HG03066 (cell line): ENCODE measurements around the gene ANKRD29.
A peak's percentile ranks its signal among the peaks of the same experiment; 100 is the strongest.
"Not testable (repeated sequence)": the region's sequence is repeated elsewhere in the genome, so short reads cannot be mapped to it uniquely, and the experiment has no call there.

Source experiments
- ATAC-seq: cut with Tn5 transposase; IDR thresholded peaks from one replicate; pipeline ENCODE4 v1.9.1; 2021; ENCODE audit warnings: low read depth; ENCODE audit not compliant: unreplicated experiment

The ANKRD29 gene

DNA sequence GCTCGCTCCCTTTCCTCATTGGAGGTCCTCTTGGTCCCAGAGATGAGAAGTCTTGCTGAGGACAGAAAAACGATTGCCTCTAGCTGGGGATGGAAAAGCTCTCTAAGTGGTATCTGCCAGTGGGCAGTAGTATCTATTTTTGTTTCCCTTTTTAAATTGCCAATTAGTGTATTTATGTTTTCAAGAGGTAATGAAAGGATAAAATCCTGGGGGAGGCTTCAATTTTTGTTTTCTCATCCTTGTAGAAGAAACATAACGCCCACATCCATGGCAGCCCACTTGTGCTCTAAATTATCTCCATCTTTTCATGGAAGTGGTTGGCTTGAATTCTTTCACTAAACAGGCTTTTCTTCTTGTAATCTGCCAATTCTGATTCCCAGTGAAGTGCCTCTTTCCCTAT, 14.3 kb downstream of the ANKRD29 start:
- no peak for ATAC-seq

DNA sequence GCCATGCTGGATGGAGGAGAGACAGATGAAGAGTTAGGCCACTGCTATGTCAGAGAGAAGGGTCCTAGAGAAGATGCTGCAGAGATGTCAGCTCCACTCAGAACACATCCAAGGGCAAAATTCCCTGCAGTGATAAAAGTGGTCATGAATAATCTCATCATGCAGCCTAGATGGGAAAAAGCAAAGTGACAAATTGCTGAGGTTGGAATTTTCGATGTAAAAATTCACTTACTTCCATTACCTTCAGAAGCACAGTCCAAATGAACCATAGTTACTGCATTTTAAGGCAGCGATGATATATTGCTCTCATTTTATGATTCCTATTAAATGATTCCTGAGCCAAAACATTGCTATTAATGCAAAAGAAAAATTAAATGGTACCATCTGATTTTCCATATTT, 16.4 kb downstream of the ANKRD29 start:
- no peak for ATAC-seq

DNA sequence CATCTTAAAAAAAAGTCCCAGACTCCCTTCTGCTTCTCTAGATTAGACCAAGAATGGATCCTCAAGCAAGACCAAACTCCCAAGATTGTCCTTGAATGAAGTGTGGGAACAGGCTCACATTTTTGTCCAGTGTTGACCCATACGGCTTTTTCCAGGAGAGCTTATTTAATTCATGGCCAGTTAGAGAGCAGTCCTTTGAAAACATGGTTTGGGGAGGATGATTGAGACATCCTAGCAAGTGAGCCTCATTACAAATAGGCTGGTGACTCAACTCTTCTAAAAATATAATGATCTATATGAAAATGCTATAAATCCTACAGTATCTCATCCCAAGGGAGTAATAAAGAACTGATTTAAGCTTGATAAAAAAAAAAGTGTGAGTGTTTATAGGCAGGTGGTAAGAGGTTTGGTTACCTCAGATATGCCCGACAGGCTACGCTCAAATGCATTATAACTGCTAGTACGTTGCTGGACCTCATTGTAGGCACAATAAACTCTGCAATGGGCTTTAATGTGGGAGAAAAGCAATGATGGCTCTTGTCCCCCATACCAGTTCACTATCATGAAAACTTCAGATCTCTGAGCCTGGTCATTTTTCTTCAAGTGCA, 17.0 kb downstream of the ANKRD29 start:
- no peak for ATAC-seq

DNA sequence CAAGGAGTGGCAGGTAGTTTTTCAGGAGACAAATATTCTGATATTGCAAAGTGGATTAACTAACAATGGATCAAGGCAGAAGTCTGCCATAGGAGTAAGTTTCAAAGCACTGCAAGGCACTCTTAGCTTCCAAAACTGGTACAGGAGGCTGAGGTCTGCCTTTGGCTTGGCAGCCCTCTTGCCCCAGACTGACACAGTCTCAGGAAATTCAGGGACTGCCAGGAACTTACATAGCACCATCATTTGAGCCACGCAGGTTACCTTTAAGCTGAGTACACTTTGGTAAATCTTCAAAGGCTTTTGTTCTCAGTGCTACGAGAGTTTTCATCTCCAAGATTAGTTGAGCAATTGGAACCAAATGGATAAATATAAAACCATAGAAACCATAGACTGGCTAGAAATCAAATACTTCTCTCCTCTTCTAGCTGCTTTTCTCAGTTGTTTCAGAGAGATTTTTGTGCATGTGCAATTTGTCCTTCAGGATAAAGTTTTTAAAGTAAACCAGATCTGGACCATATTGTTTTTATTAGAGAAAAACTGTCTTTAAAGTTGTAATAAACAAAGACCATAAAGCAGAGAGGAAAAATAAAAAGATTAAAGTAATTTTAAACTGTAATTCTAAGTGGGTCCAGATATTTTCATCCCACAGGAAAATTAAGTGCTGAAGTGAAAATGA, 18.8 kb downstream of the ANKRD29 start:
- no peak for ATAC-seq

DNA sequence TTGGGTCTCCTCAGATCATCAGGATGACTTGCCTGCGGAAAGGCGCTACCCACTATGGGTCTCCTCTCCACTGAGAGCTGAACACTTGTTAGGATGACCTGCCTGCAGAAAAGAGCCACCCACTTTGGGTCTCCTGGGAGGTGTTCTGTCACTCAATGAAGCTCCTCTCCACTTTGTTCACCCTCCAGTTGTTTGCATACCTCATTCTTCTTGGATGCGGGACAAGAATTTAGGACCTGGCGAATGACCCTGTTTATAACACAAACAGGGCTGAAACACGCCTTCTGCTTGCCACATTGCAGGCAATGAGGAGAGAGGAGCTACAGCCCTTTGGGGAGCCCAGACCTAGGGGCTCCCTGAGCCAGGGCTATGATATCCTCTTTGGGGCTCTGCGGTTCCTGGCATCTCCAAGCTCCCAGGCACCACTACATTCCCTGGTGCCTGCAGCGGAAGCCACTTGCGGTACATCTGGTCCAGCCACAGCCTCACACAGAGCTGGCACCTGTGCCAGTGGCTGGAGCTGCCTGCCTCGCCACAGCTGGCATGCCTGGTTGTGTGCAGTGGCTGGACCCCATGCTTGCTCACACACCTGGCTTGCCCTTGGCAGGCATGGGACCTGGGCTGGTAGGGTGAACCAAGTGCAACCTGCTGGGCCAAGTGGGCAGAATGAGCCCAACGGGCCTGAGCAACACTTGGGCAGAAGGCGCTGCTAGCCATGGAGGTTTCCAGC, 20.6 kb downstream of the ANKRD29 start:
- no peak for ATAC-seq

DNA sequence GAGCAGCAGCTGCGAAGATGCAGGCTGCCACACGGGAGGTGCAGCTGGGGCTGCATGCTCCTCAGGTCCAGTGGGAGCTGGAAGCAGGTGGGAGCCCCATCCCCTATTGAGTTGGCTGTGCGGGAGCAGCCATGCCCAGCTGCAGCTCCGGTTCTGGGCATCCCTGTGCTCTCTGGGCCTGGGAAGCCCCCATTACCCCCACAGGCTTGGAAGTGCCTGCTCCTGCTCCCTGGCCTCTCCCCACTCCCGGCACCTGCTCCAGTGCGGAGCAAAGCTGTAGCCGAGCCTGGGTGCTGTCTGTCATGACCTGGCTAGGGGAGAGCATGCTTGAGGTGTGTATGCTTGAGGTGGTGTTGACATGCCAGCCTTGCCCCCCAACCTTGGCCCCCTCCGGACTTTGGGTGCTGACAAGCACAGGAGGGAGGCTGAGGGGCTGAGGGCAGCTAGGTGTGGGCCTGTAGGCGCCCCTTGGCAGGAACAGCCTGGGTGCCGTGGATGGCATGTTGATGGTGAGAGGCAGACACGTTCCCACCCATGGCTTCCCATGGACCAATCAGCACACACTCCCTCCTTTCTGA, 21.5 kb downstream of the ANKRD29 start:
- no peak for ATAC-seq

DNA sequence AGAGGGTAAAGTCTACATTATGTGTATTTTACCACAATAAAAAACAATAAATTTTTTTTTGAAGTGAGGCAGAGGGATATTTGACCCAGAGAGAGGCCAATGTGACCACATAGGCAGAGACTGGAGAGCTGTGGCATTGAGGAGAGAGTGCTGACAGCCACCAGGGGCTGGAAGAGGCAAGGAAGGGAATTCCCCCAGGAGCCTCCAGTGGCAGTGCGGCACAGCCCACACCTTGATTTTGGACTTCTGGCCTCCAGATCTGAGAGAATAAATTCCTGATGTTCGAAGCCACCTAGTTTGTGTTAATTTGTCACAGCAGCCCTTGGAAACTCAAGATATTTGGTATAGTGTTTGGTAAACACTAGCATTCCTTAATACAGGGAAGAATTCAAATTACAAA, 22.7 kb downstream of the ANKRD29 start:
- no peak for ATAC-seq

DNA sequence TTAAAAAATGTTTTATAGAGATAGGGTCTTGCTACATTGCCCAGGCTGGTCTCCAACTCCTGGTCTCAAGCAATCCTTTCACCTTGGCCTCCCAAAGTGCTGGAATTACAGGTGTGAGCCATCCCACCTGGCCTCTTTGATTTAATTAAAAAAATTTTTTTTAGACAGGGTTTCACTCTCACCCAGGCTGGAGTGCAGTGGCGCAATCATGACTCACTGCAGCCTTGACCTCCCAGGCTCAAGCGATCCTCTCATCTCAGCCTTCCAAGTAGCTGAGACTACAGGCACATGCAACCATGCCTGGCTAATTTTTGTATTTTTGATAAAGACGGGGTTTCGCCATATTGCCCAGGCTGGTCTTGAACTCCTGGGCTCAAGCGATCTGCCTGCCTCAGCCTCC, 26.3 kb downstream of the ANKRD29 start:
- ATAC-seq: not testable (repeated sequence)

DNA sequence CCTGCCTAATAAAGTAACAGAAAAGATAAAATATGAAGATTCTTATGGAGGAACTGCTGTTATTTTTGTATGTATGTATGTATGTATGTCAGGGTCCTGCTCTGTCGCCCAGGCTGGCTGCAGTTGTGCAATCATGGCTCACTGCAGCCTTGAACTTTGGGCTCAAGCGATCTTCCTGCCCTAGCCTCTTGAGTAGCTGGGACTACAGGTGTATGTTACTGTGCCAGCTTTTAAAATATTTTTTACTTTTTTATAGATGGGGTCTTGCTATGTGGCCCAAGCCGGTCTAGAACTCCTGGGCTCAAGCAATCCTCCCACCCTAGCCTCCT, 26.7 kb downstream of the ANKRD29 start:
- no peak for ATAC-seq

DNA sequence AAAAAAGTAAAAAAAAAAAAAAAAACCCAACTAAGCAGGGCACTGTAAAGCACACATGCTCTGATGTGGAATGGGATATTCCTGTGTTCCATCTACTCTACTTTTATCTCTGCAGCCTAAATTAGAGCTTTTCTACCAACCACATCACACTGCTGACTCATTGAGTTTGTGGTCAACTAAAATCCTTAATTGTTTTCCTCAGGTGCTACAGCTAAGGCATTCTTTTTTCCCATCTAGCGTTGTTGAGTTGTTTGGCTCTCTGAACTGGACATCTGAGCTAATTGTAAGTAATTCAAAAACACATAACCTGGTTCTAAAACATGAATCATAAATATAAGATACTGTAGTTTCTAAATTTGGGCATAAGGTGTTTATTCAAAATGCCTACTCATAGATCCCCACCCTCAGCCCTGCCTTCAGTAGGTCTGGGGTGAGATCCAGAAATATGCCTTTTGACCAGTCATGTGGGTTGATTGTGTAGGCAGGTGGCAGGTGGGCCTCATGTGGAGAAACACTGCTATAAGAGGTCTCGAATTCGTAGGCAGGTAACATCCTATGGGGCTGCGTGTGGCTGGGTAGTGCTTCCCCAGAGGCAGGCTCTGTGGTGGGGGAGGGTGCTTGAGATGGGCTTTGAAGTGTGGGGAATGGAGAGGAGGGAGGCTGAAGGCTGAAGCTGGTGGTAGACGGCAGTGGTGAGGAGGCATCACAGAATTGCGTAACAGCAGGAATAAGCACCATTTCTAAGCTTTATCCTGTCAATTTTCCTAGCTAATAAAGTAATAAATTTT, 27.2 kb downstream of the ANKRD29 start:
- no peak for ATAC-seq

DNA sequence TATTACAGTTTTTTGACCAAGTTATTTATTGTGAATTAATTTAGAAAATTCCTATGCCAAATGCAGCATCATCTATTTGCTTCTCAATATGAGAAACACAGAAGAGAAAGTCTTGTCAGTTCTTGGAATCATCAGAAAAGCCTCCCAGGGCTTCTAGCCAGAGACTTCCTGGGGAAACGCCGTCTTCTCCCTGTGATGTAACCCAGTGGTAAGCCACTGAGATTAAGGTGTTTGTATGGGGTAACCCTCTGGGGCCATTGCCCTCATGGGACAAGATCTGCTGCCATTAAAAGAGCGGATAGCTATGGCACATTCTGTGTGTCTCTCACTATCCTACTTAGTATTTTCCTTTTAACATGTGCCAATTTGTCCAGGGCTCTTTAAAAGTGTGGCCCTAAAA, 28.0 kb downstream of the ANKRD29 start:
- ATAC-seq: no peak

DNA sequence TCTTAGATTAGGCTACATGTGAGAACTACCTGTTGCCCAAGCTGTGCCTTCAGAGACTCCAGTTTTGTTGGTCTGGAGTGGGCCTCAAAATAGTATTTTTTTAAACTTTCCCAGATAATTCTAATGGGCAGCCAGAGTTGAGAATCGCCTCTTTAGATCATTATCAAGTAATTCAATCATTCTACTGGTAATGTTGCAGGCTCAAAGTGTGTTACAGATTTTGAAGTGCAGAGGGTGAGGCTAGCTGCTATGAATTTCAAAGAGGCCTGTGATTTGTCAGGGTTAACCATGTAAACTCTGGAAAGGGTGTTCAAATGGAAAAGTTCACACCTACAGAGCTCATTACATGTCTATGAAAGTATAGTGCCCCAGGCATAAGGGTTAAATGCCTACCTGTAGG, 30.1 kb downstream of the ANKRD29 start:
- ATAC-seq: no peak

DNA sequence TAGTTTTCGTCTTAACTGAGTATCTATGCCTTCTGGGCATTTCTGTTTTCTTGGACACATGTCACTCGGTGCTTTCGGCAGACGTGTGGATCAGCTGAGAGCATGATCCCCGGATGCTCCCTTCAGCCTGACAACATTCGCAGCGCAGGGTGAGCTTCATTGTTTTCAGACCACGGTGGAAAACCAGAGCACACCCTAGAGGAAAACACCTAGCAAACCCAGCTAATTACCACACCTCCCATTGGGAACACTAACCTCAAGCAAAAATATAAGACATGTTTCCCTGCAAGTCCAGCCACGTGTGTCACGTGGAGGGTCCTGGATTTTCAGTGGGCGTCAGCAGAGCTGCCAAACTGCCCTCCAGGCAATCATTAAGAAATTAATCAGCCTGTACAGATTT, 31.0 kb downstream of the ANKRD29 start:
- ATAC-seq: no peak

DNA sequence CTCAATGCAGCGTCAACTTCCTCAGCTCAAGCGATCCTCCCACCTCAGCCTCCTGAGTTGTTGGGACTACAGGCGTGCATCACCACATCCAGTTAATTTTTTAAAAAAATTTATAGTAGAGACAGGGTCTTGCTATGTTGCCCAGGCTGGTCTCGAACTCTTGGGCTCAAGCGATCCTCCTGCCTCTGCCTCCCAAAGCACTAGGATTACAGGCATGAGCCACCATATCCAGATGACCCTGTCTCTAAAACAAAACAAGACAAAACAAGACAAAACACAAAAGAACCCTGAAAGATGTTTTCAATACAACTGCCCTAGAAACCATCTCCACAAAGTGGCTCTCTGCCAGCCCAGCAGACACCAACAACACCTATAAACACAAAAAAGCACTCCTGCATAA, 31.4 kb downstream of the ANKRD29 start:
- ATAC-seq: no peak

DNA sequence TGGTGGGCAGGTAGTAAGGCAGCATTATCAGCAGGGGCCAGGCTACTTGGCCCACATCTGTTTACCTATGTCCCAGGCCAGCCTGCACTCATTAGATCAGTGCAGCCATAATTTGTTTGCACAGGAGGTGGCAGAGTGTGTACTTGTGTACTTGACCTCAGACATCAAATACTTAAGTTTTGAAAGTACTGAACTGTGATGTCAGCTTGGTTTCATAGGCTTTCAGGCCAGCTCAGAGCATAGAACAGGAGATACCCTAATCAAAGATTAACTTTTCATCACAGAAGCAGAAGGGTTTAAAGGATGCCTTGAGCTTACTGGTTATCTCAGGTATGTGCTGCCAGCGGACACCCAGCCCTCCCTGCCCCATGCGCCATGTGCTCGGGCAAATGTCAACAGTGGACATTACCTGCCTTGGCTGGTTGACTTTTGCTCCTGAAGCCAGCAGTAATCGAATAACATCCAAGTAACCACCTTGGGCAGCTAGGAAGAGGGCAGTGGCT, 33.2 kb downstream of the ANKRD29 start:
- ATAC-seq: peak; percentile 79

DNA sequence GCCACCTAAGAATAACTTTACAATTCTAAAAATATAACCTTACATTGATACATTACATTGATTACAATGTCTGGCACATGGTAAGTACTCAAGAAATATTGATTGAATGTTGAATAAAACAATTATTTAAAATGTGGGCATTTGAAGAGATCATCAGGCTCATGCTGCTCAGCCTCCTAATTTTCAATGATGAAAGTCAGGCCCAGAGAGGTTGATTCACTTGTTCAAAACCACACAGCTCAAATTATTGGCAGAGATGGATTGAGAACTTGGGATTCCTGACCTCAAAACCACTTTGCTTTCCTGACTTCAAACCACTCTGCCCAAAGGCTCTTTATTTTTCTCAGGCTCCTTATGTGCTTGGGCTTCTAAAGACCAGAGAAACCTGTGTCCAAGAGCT, 34.7 kb downstream of the ANKRD29 start:
- ATAC-seq: no peak

DNA sequence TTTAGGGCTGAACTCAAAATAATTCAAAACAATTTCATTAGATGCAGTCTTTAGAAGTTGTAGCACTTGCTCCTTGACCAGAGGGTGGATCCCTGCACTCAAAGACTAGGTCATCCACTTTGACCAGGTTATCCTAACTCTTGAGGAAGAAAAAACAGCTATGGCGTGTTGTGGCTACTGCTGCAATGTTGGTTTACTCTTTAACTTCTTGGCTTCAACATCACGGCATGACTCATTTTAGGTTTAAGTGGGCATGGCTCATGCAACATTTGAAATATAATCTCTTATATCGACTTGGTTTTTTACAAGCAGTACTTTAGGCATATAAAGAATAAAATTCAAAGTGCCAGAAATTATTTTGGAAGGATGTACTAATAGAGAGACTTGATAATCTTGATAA, 35.4 kb downstream of the ANKRD29 start:
- no peak for ATAC-seq

DNA sequence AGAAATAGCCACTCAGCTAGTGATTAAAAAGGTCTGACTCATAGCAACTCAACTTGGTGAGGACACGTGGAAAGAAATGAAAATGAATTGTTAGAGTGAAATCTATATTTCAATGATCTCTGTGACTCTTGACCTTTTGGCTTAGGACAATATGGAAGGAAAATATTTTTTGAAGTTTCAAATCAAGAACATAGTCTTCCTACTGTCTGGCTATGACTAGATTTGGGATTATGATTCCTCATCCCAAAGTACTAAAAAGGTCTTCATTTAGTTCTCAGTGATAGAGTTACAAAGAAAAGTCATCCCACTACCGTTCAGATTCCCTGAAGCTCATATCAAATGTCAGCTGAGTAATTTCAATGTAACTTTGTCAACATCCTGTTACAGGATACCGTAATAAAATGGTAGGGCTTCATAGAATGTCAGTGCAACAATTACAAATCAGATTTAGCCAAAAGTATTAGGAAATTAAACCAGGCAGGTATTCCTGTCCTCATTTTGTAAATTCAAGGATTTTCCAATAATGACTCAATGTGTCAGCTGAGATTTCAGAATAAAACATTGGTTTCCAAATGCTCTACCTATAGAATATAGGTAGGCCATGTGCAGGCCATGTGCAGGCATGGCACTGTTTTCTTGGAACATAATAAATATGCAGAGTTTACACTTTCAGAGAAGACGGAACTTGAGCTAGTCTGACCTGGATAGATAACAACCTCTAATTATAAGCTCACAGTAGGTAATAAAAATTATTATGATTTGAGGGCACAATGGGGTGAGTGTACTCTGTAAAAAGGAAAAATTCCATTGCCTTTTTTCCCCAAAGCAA, 36.0 kb downstream of the ANKRD29 start:
- no peak for ATAC-seq

DNA sequence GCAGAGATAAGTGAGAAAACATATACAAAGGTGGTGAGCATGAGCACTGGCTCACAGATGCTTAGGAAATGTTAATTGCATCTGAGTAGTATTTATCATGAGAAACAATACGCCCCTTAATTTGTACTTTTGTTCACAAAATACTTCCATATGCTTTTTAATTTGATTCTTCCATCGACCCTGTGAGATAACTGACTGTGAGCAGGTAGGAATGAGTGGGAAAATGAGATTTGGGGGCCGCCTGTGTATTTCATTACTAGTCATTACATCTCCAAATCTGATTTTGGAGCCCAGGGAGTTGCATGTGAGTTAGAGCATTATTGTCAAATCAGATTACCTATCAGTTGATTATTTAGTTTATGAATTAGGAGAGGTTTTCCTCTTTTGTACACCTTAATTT, 39.7 kb downstream of the ANKRD29 start:
- ATAC-seq: no peak

DNA sequence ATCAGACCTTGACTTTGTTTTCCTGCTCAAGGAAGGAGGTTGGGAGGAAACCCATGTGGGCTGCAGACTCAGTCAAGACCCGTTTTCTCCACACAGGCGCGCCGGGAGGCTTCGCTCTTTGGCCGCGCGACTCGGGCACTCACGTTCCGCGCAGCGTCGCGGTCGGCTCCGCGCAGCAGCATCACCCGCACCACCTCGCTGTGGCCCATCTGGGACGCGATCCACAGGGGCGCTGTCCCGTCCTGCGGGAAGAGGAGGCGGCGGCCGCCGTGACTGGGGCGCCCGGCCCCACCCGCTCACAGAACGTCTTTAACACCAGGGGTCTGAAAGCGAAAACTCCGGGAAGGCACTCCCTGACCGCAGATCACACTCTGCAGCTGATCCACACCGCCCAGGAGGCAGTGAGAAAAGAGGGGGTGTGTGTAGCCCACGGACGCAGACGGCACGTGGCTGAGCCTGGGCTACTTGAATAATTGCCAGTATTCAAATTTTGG, 43.3 kb downstream of the ANKRD29 start:
- no peak for ATAC-seq
